Measurements from ENCODE around the gene SULT4A1. TPM values are rescaled to one million over a fixed set of nuclear protein-coding genes. Genes with fewer than 3 reads are reported as not detected.

Gene SULT4A1
- total and polyA plus RNA-seq, 10 of the 15 experiments (the other 5 are each of a cell fraction or from before 2014, with no cell fraction given): not detected

DNA sequence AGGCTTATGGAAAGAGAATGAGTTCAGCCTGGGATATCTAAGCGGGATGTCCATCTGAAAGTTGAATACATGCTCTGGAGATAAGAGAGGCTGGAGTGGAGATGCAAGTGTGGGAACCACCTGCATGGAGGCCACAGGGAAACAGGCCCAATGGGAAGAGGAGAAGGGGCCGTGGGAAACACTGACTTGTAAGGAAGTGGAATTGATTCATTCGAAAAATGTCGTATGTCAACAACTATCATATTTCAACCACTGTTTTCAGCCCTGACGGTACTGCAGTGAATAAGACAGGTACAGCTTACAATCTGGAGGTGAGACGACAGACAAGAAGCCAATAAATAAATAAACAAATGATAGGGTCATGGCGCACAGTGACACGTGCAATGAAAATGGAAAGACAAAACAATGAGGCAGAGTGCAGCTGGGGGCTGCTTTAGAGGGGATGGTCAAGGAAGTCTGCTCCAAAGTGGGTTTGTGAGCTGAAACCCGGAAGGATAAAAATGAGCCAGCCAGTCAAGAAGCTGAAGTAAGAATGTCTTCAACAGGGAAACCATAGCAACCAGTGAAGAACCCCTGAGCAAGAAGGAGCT is 86.1 kb downstream of the SULT4A1 start:
- CTCF ChIA-PET: interaction anchor here (0.8 kb wide), 1 partner anchor 10 kb away, joined by 3 read pairs; no protein-coding TSS in a partner anchor
- no peak overlapping the region for H3K27ac ChIP-seq (ENCODE audit: control insufficient read depth, insufficient read depth)
- H3K4me1 ChIP-seq (ENCODE audit: control insufficient read depth, insufficient read depth, low read length): no peaks in the 10 kb centered on the region
- SMC1A ChIA-PET (ENCODE audit: uncharacterized antibody, unreplicated experiment): interaction anchor here (1.3 kb wide), 1 partner anchor 10 kb away, joined by 3 read pairs; no protein-coding TSS in a partner anchor
- no peaks in the 10 kb centered on the region for H3K9me3 ChIP-seq (replicated peaks; ENCODE audit: control insufficient read depth, insufficient read depth, low read length)
- DNase-seq (ENCODE audit: low read depth, low spot score) (no peak), FAIRE-seq (no peak), ATAC-seq (no peak)
- no peak overlapping the region for H3K9ac ChIP-seq (ENCODE audit: control insufficient read depth, insufficient read depth, low read length)
- no peaks in the 10 kb centered on the region for H4K20me1 ChIP-seq (ENCODE audit: control insufficient read depth, insufficient read depth)
- no TSS peak for BruUV-seq (replicated peaks)
- RAD21 ChIA-PET (ENCODE audit: unreplicated experiment): no interaction called here
- H3K27me3 ChIP-seq (replicated peaks in 1 of 2; ENCODE audit: control insufficient read depth in 2 of 2, insufficient read depth in 2 of 2, low read length in 1 of 2): no peaks in the 10 kb centered on the region
- H3K4me2 ChIP-seq (ENCODE audit: control insufficient read depth, insufficient read depth): no peak overlapping the region
- no peaks in the 10 kb centered on the region for H3K79me2 ChIP-seq (ENCODE audit: control insufficient read depth, insufficient read depth, low read length)
- in situ Hi-C loops (cut with MboI): no loop called here
- no peak overlapping the region for H2AFZ ChIP-seq (ENCODE audit: control insufficient read depth, low read depth, low read length)
- intact Hi-C loops (cut with micrococcal nuclease; ENCODE audit: unreplicated experiment): no loop called here
- TF ChIP-seq MYC (IDR thresholded peaks at IDR 0.05; ENCODE audit: insufficient read depth, insufficient read length, insufficient replicate concordance, low read length, severe bottlenecking) (no peak), ZNF207 (IDR thresholded peaks at IDR 0.05; ENCODE audit: borderline replicate concordance) (no peak), SREBF2 (IDR thresholded peaks at IDR 0.05; ENCODE audit: low read length) (no peak), CEBPB (IDR thresholded peaks at IDR 0.05; ENCODE audit: borderline replicate concordance in 1 of 2, low read depth in 2 of 2, low read length in 2 of 2) (no peak), DPF2 (IDR thresholded peaks at IDR 0.05) (no peak), ZNF24 (IDR thresholded peaks at IDR 0.05) (no peak), CREM (IDR thresholded peaks at IDR 0.05; ENCODE audit: low read depth) (no peak)
- TF ChIP-seq, protein P1, sequence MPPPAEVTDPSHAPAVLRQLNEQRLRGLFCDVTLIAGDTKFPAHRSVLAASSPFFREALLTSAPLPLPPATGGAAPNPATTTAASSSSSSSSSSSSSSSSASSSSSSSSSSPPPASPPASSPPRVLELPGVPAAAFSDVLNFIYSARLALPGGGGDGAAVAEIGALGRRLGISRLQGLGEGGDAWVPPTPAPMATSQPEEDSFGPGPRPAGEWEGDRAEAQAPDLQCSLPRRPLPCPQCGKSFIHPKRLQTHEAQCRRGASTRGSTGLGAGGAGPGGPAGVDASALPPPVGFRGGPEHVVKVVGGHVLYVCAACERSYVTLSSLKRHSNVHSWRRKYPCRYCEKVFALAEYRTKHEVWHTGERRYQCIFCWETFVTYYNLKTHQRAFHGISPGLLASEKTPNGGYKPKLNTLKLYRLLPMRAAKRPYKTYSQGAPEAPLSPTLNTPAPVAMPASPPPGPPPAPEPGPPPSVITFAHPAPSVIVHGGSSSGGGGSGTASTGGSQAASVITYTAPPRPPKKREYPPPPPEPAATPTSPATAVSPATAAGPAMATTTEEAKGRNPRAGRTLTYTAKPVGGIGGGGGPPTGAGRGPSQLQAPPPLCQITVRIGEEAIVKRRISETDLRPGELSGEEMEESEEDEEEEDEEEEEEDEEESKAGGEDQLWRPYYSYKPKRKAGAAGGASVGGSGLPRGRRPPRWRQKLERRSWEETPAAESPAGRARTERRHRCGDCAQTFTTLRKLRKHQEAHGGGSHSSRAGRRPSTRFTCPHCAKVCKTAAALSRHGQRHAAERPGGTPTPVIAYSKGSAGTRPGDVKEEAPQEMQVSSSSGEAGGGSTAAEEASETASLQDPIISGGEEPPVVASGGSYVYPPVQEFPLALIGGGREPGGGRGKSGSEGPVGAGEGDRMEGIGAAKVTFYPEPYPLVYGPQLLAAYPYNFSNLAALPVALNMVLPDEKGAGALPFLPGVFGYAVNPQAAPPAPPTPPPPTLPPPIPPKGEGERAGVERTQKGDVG (CRISPR knock-in tag; IDR thresholded peaks at IDR 0.05): no peak
- TF ChIP-seq, protein P2, sequence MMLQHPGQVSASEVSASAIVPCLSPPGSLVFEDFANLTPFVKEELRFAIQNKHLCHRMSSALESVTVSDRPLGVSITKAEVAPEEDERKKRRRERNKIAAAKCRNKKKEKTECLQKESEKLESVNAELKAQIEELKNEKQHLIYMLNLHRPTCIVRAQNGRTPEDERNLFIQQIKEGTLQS (IDR thresholded peaks at IDR 0.05; ENCODE audit: borderline replicate concordance, extremely low read depth, low read depth, low read length): no peak
- POLR2A ChIA-PET: no interaction called here
- H3K36me3 ChIP-seq (ENCODE audit: control insufficient read depth in 2 of 2, insufficient read depth in 2 of 2, low read length in 1 of 2): no peaks in the 10 kb centered on the region
- WGBS (ENCODE audit: insufficient coverage, insufficient replicate concordance, low lambda C conversion rate, missing lambda C conversion rate): 37% methylated on average over 9 of the region's 9 CpGs
- H3K4me3 ChIP-seq: no peak overlapping the region

Small RNA genes lying within 50 kb of the gene (small RNA-seq; reads per million reads assigned to genes)
- gene HMGN2P9: not detected

Other genes starting within 250 kb of the SULT4A1 start
- 0.05 and 0.06 TPM in 2 replicates for gene EFCAB6, start 50.2 kb downstream of the SULT4A1 start, total RNA-seq (2014; rRNA removed)
- gene EFCAB6, start 50.2 kb downstream of the SULT4A1 start, total RNA-seq (2014; rRNA removed; fragmentation: Illumina TruSeq; extraction: Trizol): 0.13 and 0.18 TPM in 2 replicates
- 0.16 and 0.36 TPM in 2 replicates for gene EFCAB6, start 50.2 kb downstream of the SULT4A1 start, total RNA-seq (2021)
- gene EFCAB6, start 50.2 kb downstream of the SULT4A1 start, polyA plus RNA-seq (2011; rRNA removed): 0.42 and 0.92 TPM in 2 replicates
- gene EFCAB6, start 50.2 kb downstream of the SULT4A1 start, polyA plus RNA-seq (2014; fragmentation: Illumina TruSeq; extraction: Trizol): 0.25 and 0.35 TPM in 2 replicates
- under 1 TPM; 0.05 to 0.08 TPM for gene EFCAB6, start 50.2 kb downstream of the SULT4A1 start, polyA plus RNA-seq (2014; fragmentation: Nextera tagmentation; extraction: Ambion mirVana)
- gene EFCAB6, start 50.2 kb downstream of the SULT4A1 start, polyA plus RNA-seq (2014; rRNA removed): 0.10 and 0.33 TPM in 2 replicates
- gene EFCAB6, start 50.2 kb downstream of the SULT4A1 start, polyA plus RNA-seq (2016; fragmentation: Nextera tagmentation; extraction: Ambion mirVana): under 1 TPM; 0.30 to 0.42 TPM
- gene PNPLA5, start 29.5 kb upstream of the SULT4A1 start, total RNA-seq (2014; rRNA removed): not detected in 2 replicates
- not detected in 2 replicates for gene PNPLA5, start 29.5 kb upstream of the SULT4A1 start, total RNA-seq (2014; rRNA removed; fragmentation: Illumina TruSeq; extraction: Trizol)
- not detected in 2 replicates for gene PNPLA5, start 29.5 kb upstream of the SULT4A1 start, total RNA-seq (2021)
- not detected in 2 replicates for gene PNPLA5, start 29.5 kb upstream of the SULT4A1 start, polyA plus RNA-seq (2011; rRNA removed)
- not detected in 2 replicates for gene PNPLA5, start 29.5 kb upstream of the SULT4A1 start, polyA plus RNA-seq (2014; fragmentation: Illumina TruSeq; extraction: Trizol)
- not detected for gene PNPLA5, start 29.5 kb upstream of the SULT4A1 start, polyA plus RNA-seq (2014; fragmentation: Nextera tagmentation; extraction: Ambion mirVana)
- gene PNPLA5, start 29.5 kb upstream of the SULT4A1 start, polyA plus RNA-seq (2014; rRNA removed): not detected in 2 replicates
- not detected for gene PNPLA5, start 29.5 kb upstream of the SULT4A1 start, polyA plus RNA-seq (2016; fragmentation: Nextera tagmentation; extraction: Ambion mirVana)
- not detected in 2 replicates for gene PNPLA3, start 61.3 kb upstream of the SULT4A1 start, total RNA-seq (2014; rRNA removed)
- gene PNPLA3, start 61.3 kb upstream of the SULT4A1 start, total RNA-seq (2014; rRNA removed; fragmentation: Illumina TruSeq; extraction: Trizol): not detected in 2 replicates
- gene PNPLA3, start 61.3 kb upstream of the SULT4A1 start, total RNA-seq (2021): not detected in 2 replicates
- gene PNPLA3, start 61.3 kb upstream of the SULT4A1 start, polyA plus RNA-seq (2011; rRNA removed): 0.03 and 0.05 TPM in 2 replicates
- gene PNPLA3, start 61.3 kb upstream of the SULT4A1 start, polyA plus RNA-seq (2014; fragmentation: Illumina TruSeq; extraction: Trizol): not detected in 2 replicates
- gene PNPLA3, start 61.3 kb upstream of the SULT4A1 start, polyA plus RNA-seq (2014; fragmentation: Nextera tagmentation; extraction: Ambion mirVana): not detected
- 0.08 TPM in 1 of 2 replicates, not detected in the other for gene PNPLA3, start 61.3 kb upstream of the SULT4A1 start, polyA plus RNA-seq (2014; rRNA removed)
- gene PNPLA3, start 61.3 kb upstream of the SULT4A1 start, polyA plus RNA-seq (2016; fragmentation: Nextera tagmentation; extraction: Ambion mirVana): not detected
- 47.8 and 54.0 TPM in 2 replicates for gene SAMM50, start 92.9 kb upstream of the SULT4A1 start, total RNA-seq (2014; rRNA removed)
- 51.5 and 54.6 TPM in 2 replicates for gene SAMM50, start 92.9 kb upstream of the SULT4A1 start, total RNA-seq (2014; rRNA removed; fragmentation: Illumina TruSeq; extraction: Trizol)
- gene SAMM50, start 92.9 kb upstream of the SULT4A1 start, total RNA-seq (2021): 66.1 and 67.9 TPM in 2 replicates
- 52.9 and 53.2 TPM in 2 replicates for gene SAMM50, start 92.9 kb upstream of the SULT4A1 start, polyA plus RNA-seq (2011; rRNA removed)
- 68.8 and 71.9 TPM in 2 replicates for gene SAMM50, start 92.9 kb upstream of the SULT4A1 start, polyA plus RNA-seq (2014; fragmentation: Illumina TruSeq; extraction: Trizol)
- gene SAMM50, start 92.9 kb upstream of the SULT4A1 start, polyA plus RNA-seq (2014; fragmentation: Nextera tagmentation; extraction: Ambion mirVana): 10 to 100 TPM; 38.2 to 61.6 TPM
- gene SAMM50, start 92.9 kb upstream of the SULT4A1 start, polyA plus RNA-seq (2014; rRNA removed): 63.3 and 67.7 TPM in 2 replicates
- gene SAMM50, start 92.9 kb upstream of the SULT4A1 start, polyA plus RNA-seq (2016; fragmentation: Nextera tagmentation; extraction: Ambion mirVana): 100 to 1,000 TPM; 116 to 126 TPM
- gene PARVB, start 161.8 kb upstream of the SULT4A1 start, total RNA-seq (2014; rRNA removed): 134 and 152 TPM in 2 replicates
- gene PARVB, start 161.8 kb upstream of the SULT4A1 start, total RNA-seq (2014; rRNA removed; fragmentation: Illumina TruSeq; extraction: Trizol): 69.7 and 70.3 TPM in 2 replicates
- gene PARVB, start 161.8 kb upstream of the SULT4A1 start, total RNA-seq (2021): 154 and 159 TPM in 2 replicates
- 206 and 264 TPM in 2 replicates for gene PARVB, start 161.8 kb upstream of the SULT4A1 start, polyA plus RNA-seq (2011; rRNA removed)
- 40.7 and 82.2 TPM in 2 replicates for gene PARVB, start 161.8 kb upstream of the SULT4A1 start, polyA plus RNA-seq (2014; fragmentation: Illumina TruSeq; extraction: Trizol)
- 1 to 10 TPM; 5.2 to 7.1 TPM for gene PARVB, start 161.8 kb upstream of the SULT4A1 start, polyA plus RNA-seq (2014; fragmentation: Nextera tagmentation; extraction: Ambion mirVana)
- 239 and 255 TPM in 2 replicates for gene PARVB, start 161.8 kb upstream of the SULT4A1 start, polyA plus RNA-seq (2014; rRNA removed)
- gene PARVB, start 161.8 kb upstream of the SULT4A1 start, polyA plus RNA-seq (2016; fragmentation: Nextera tagmentation; extraction: Ambion mirVana): 10 to 100 TPM; 60.9 to 66.9 TPM

All from GM12878 (cell line).